K562 (cell line): ENCODE measurements around the gene NRXN3.

ENCODE experiments used
- ATF2 ChIP-seq: sonication (generic); formaldehyde crosslinking; IDR thresholded peaks from 2 replicates; pipeline ENCODE4 v1.8.1; 2022; ENCODE audit warnings: missing genetic modification reagents
- HNRNPH1 ChIP-seq: fragments of 200-400 bp; formaldehyde crosslinking; optimal IDR thresholded peaks from 2 replicates; pipeline ENCODE3; 2017; ENCODE audit warnings: low read depth, mild to moderate bottlenecking, low read length, moderate library complexity
- NFE2 ChIP-seq: IDR thresholded peaks from 2 replicates; pipeline ENCODE4 v1.6.1; 2014; ENCODE audit warnings: antibody characterized with exemption, low read depth
- ZBTB43 ChIP-seq: sonication (generic); formaldehyde crosslinking; IDR thresholded peaks from 2 replicates; pipeline ENCODE4 v1.8.0; 2023; ENCODE audit warnings: mild to moderate bottlenecking, missing genetic modification reagents
- TF ChIP-seq, protein P1 (sequence below): IDR thresholded peaks from 2 replicates; pipeline ENCODE4 v1.6.1; 2014; ENCODE audit warnings: antibody characterized with exemption
- TF ChIP-seq, protein P2 (sequence below), 3 experiments: IDR thresholded peaks in 2 of 3; conservative IDR thresholded peaks in 1 of 3; 2 replicates each; pipeline ENCODE4 v1.5.1; 2011 to 2012; ENCODE audit warnings: low read length in 3 of 3, mild to moderate bottlenecking in 3 of 3, control low read depth in 2 of 3, improper control_type of control experiment in 1 of 3, inconsistent platforms in 1 of 3, low read depth in 1 of 3, mixed read lengths in 1 of 3, moderate library complexity in 1 of 3; ENCODE audit not compliant: insufficient read depth in 2 of 3

GRCh38 chr14:79321070-79321469, 1150.9 kb downstream of the NRXN3 start:
- TF ChIP-seq, protein P1, sequence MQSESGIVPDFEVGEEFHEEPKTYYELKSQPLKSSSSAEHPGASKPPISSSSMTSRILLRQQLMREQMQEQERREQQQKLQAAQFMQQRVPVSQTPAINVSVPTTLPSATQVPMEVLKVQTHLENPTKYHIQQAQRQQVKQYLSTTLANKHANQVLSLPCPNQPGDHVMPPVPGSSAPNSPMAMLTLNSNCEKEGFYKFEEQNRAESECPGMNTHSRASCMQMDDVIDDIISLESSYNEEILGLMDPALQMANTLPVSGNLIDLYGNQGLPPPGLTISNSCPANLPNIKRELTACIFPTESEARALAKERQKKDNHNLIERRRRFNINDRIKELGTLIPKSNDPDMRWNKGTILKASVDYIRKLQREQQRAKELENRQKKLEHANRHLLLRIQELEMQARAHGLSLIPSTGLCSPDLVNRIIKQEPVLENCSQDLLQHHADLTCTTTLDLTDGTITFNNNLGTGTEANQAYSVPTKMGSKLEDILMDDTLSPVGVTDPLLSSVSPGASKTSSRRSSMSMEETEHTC, result no peak
- TF ChIP-seq ZBTB43 (CRISPR knock-in tag), result no peak
- TF ChIP-seq HNRNPH1, result no peak
- TF ChIP-seq NFE2, result no peak
- no peak for TF ChIP-seq ATF2
- TF ChIP-seq, protein P2, sequence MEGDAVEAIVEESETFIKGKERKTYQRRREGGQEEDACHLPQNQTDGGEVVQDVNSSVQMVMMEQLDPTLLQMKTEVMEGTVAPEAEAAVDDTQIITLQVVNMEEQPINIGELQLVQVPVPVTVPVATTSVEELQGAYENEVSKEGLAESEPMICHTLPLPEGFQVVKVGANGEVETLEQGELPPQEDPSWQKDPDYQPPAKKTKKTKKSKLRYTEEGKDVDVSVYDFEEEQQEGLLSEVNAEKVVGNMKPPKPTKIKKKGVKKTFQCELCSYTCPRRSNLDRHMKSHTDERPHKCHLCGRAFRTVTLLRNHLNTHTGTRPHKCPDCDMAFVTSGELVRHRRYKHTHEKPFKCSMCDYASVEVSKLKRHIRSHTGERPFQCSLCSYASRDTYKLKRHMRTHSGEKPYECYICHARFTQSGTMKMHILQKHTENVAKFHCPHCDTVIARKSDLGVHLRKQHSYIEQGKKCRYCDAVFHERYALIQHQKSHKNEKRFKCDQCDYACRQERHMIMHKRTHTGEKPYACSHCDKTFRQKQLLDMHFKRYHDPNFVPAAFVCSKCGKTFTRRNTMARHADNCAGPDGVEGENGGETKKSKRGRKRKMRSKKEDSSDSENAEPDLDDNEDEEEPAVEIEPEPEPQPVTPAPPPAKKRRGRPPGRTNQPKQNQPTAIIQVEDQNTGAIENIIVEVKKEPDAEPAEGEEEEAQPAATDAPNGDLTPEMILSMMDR (IDR thresholded peaks at IDR 0.05 in 2 of 3, conservative IDR thresholded peaks at IDR 0.05 in 1 of 3; ENCODE audit: insufficient read depth in 2 of 3, low read depth in 1 of 3, low read length in 3 of 3), result no peak
